ENCODE data around the gene SIGMAR1.

GRCh38 chr9:34647084-34647403 lies 9.5 kb upstream of the SIGMAR1 start:
- TF ChIP-seq EP300 (IDR thresholded peaks at IDR 0.05) (no peak), CTCF (IDR thresholded peaks at IDR 0.05) (no peak), POLR2AphosphoS5 (IDR thresholded peaks at IDR 0.05) (no peak)

Measured in upper lobe of left lung (tissue), 4 donors.